Muscle of back (tissue), 11 donors: Measurements from ENCODE around the gene SLC7A11. TPM values are rescaled to one million over a fixed set of nuclear protein-coding genes. Genes with fewer than 3 reads are reported as not detected.
"Not testable (repeated sequence)": the region's sequence is repeated elsewhere in the genome, so short reads cannot be mapped to it uniquely, and the experiment has no call there.

Experiments
- DNase-seq, 3 donors: peaks; one replicate each; pipeline versions ENCODE4 v3.0.0 to v3.0.0-alpha.2; 2013
- polyA plus RNA-seq, 10 donors: library from polyadenylated mRNA; unstranded; fragments of 120-200 nt; gene quantifications; one replicate each; pipeline ENCODE4 v1.2.1, GENCODE V29; 2013; ENCODE audit not compliant: insufficient read length in 10 of 10

SLC7A11 gene
- polyA plus RNA-seq, 10 donors = 0.25 to 1.1 (median 0.58) TPM

GRCh38 chr4:138243369-138243768 lies 1.2 kb upstream of the SLC7A11 start:
- no peak for DNase-seq

DNA sequence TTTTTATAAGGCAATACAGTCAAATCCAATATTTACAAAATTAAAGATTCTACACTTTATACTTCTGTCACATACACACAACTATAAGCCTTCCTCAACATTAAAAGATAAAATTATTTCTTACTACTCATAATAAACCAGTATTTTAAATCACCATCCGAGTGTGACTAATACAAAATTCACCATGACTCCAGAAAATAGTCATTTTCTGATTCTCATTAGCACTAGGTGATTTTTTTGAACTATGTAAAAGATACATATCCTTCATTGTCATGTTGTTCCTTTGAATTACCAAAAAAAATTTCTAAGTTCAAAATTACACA lies 646 bp upstream of the SLC7A11 start:
- DNase-seq = no peak

- DNase-seq = peak in 1 of 3 donors; percentile 40
Measured at GRCh38 chr4:138241281-138242075, 671 bp downstream of the SLC7A11 start.

- no peak for DNase-seq
Measured at GRCh38 chr4:138239491-138239890, 2.7 kb downstream of the SLC7A11 start.

- no peak for DNase-seq
Measured at GRCh38 chr4:138238521-138239292, 3.4 kb downstream of the SLC7A11 start.

- DNase-seq = not testable (repeated sequence)
Measured at GRCh38 chr4:138237132-138237531, 5.0 kb downstream of the SLC7A11 start.

GRCh38 chr4:138236037-138236436 lies 6.1 kb downstream of the SLC7A11 start:
- no peak for DNase-seq

DNA sequence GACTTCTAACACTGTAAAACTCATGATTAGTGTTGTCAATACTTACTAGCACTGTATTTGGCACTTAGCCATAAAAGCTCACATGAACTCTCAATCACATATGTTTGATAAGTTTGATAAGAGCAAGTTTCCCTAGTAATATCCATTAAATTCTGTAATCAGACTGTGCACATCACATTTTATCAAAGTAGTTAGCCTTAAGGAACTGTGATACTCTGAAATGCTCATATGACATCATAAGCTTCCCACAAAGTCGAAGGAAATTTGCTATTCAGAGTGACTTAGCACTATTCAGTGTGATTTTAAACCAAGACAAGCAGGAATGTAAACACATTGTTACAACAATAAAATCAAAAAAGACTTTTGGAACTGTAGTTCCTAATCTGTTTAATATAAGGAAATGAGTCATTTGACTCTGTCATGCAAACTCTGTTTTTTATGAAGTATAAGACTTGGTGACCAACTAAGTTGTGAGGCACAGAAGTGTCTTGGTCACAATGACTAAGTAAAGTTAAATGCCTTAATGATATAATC lies 6.7 kb downstream of the SLC7A11 start:
- peak in 1 of 3 donors; percentile 72 for DNase-seq

- DNase-seq = no peak
Measured at GRCh38 chr4:138234248-138234647, 7.9 kb downstream of the SLC7A11 start.

DNA sequence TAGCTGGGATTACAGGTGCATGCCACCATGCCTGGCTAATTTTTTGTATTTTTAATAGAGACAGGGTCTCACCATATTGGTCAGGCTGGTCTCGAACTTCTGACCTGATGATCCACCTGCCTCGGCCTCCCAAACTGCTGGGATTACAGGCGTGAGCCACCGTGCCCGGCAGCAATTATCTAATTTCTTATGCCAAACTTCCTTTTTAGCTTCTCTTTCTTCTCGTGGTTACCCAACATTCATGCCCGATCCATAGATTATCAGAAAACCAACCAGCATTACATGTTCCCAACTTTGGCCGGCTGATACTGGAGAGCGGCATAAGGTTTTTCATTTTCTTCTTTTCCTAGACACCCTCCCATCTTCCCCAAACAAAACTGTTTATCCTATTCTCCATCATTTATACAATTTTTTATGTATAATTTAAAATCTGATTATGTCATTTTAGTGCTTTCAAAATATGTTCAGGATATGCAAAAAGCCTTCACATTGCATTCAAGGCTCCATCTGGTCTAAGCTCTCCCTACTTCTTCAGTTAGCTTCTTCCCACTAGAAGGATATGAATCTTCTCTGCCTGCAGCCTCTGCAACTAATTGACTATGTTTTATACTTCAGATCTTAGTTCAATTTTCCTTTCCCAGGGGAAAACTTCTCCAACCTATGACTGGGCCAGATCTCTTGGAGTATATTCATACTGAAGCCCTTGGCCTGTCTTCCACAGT lies 8.7 kb downstream of the SLC7A11 start:
- no peak for DNase-seq

DNA sequence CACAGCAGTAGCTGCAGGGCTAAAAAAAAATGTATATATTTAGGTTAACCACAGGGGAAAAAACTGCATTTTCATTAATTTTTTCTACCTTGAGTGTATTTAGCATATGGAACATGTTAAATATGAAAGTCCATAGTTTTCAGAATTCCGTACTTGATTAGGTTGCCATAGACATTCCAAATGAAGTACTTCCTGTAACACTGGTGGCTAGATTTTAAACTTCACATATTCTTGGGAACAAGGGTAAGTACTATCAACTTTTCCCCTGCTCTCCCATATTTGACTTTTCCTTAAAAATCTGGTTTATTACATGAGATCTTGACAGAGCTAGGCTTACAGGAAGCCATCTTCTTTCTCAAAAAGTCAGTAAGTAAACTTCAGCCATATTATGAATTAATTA lies 9.8 kb downstream of the SLC7A11 start:
- DNase-seq = no peak

- DNase-seq = no peak
Measured at GRCh38 chr4:138230048-138230447, 12.1 kb downstream of the SLC7A11 start.

DNA sequence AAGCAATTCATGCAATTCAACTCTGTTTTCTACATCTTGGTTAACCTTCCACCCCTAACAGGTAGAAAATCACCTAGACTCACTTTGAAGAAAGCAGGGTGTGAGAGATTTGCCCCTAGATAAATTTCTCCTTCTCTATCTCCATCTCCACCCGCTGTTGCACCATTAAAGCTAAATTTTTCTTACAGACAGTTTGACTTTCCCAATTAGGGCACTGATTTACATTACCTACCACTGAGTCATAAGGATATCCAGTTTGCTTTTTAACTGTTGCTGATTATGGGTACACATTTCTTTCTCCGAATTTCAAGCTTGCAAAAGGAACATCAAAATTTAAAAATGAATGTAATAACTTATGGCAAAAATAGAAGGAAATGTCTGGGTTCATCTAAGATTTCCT lies 13.0 kb downstream of the SLC7A11 start:
- DNase-seq = no peak

- no peak for DNase-seq
Measured at GRCh38 chr4:138226351-138226750, 15.8 kb downstream of the SLC7A11 start.

DNA sequence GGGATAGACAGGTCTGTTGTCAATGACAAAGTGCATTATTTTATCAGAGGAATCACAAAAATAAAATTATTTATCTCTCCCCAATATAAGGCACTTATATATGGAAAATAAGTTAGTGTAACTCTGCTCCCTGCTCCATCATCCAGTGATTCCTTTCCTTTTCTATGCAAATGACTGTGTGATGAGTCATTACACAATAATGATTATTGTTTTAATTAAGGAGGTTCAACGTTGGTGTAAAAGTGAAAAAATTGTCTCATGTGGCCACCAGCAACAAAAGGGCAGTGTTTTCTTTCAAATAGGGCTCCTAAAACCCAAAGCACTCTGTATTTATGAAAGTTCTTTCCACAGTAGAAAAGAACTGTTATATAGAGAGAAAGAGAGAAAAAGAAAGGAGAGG lies 16.7 kb downstream of the SLC7A11 start:
- DNase-seq = no peak

GRCh38 chr4:138224614-138225013 lies 17.5 kb downstream of the SLC7A11 start:
- no peak for DNase-seq

DNA sequence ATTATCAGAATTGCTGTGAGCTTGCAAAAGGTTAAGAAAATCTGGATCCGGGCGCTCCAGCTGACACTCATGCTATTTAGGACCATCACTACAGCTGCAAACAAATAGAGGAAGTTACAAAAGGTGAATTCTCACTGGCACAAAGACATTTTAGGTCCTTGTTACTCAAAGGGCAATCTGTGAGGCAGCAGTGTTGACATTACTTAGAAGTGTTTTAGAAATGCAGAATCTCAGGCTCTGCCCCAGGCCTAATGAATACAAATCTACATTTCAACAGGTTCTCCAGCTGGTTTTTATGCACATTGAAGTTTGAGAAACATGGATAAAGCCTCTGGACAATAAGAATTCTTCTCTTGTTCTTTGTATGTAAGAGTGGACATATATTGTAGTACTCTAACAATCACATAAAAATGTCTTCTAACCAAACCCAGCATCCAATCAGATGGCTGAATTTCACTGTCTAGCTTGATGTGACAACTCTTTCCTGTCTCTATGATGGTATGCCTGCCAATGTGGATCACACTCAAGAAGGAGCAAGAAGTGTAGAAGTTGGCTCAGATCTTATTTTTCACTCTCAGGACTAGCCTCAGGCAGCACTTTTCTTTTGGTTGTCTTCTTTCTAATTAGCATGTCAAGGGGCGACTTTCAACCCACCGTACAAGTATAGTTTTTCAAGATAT lies 18.8 kb downstream of the SLC7A11 start:
- peak in 1 of 3 donors; percentile 19 for DNase-seq

- peak; percentile 8 to 82 (median 62) for DNase-seq
Measured at GRCh38 chr4:138222046-138222445, 20.1 kb downstream of the SLC7A11 start.

DNA sequence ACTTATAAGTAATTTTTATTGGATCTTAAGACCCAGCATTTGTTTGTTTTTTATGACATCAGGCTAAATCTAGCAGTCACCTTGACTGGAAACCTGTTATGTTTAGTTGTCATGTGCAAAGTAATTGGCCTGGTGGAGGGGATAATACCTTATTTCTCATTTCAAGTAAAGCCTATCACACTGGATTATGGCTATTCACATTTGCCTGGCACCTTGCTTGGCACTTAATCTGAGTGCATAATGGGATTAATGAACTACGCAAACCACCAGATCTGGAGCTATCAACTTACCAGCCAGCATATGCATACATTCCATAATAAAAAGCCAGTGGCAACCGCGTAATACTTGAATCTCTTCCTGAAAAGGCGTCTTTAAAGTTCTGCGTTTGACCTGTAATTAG lies 23.2 kb downstream of the SLC7A11 start:
- no peak for DNase-seq

GRCh38 chr4:138217567-138217966 lies 24.6 kb downstream of the SLC7A11 start:
- DNase-seq = no peak

GRCh38 chr4:138216272-138216867 lies 25.8 kb downstream of the SLC7A11 start:
- no peak for DNase-seq
